PC-9 (cell line): ENCODE measurements around the gene SNX9. TPM values are rescaled to one million over a fixed set of nuclear protein-coding genes. Genes with fewer than 3 reads are reported as not detected.

Experiments used
- BruUV-seq: library from RNA; stranded (reverse); fragments of 400-500 nt; replicated peaks from 2 replicates; lab custom pipeline; 2021; lab: Mats Ljungman, UMichigan
- CTCF ChIA-PET: fragments of 300-600 bp; sonication (Branson Sonifier 250); formaldehyde crosslinking; loops from one replicate; lab custom pipeline; 2022; ENCODE audit warnings: antibody characterized with exemption; lab: Charles Lee
- POLR2A ChIA-PET: fragments of 300-600 bp; sonication (Branson Sonifier 250); formaldehyde crosslinking; loops from one replicate; lab custom pipeline; 2022; ENCODE audit warnings: antibody characterized with exemption; ENCODE audit not compliant: unreplicated experiment; lab: Charles Lee
- DNase-seq, 2 experiments: peaks; one replicate each; pipeline versions ENCODE4 v3.0.0 to v3.0.0-alpha.2; 2015 to 2022; ENCODE audit warnings: mixed read lengths in 1 of 2
- H2AFZ ChIP-seq: fragments of 200-600 bp; sonication (generic); 2 replicates; pipeline ENCODE4 v1.8.1; 2017; ENCODE audit warnings: antibody characterized with exemption
- H3F3A ChIP-seq: fragments of 200-600 bp; sonication (generic); 2 replicates; pipeline ENCODE4 v1.8.1; 2017; ENCODE audit warnings: antibody characterized with exemption, mild to moderate bottlenecking, low read depth; ENCODE audit not compliant: insufficient read depth
- H3K27ac ChIP-seq: fragments of 200-600 bp; sonication (generic); 2 replicates; pipeline ENCODE4 v1.6.1; 2016; ENCODE audit warnings: mixed run types
- H3K27me3 ChIP-seq: fragments of 200-600 bp; sonication (generic); 2 replicates; pipeline ENCODE4 v1.6.1; 2016; ENCODE audit warnings: low read depth, mixed run types; ENCODE audit not compliant: insufficient read depth
- H3K36me3 ChIP-seq: fragments of 200-600 bp; sonication (generic); 2 replicates; pipeline ENCODE4 v1.6.1; 2016; ENCODE audit warnings: low read depth, mixed run types
- H3K4me1 ChIP-seq: fragments of 200-600 bp; sonication (generic); replicated peaks from 2 replicates; pipeline ENCODE4 v1.6.1; 2016; ENCODE audit warnings: mixed run types; ENCODE audit not compliant: insufficient read depth
- H3K4me2 ChIP-seq: fragments of 200-600 bp; sonication (generic); 2 replicates; pipeline ENCODE4 v1.6.1; 2017; ENCODE audit warnings: mixed run types
- H3K4me3 ChIP-seq: fragments of 200-600 bp; sonication (generic); 2 replicates; pipeline ENCODE4 v1.6.1; 2016; ENCODE audit warnings: mixed run types
- H3K79me2 ChIP-seq: fragments of 200-600 bp; sonication (generic); 2 replicates; pipeline ENCODE4 v1.6.1; 2017; ENCODE audit warnings: low read depth, mixed run types
- H3K9me2 ChIP-seq: fragments of 200-600 bp; sonication (generic); 2 replicates; pipeline ENCODE4 v1.8.1; 2017; ENCODE audit warnings: mild to moderate bottlenecking; ENCODE audit not compliant: insufficient read depth
- H3K9me3 ChIP-seq: fragments of 200-600 bp; sonication (generic); 2 replicates; pipeline ENCODE4 v1.8.1; 2016; ENCODE audit warnings: low read depth; ENCODE audit not compliant: insufficient read depth
- H4K20me1 ChIP-seq: fragments of 200-600 bp; sonication (generic); 2 replicates; pipeline ENCODE4 v1.8.1; 2017; ENCODE audit not compliant: insufficient read depth
- CTCF ChIP-seq: fragments of 200-600 bp; sonication (generic); conservative IDR thresholded peaks from 2 replicates; pipeline ENCODE4 v1.6.1; 2017; ENCODE audit warnings: mixed run types, antibody characterized with exemption, mild to moderate bottlenecking, moderate library complexity
- EZH2 ChIP-seq: fragments of 200-600 bp; sonication (generic); IDR thresholded peaks from 2 replicates; pipeline ENCODE4 v1.8.0; 2017; ENCODE audit warnings: antibody characterized with exemption, low read depth
- intact Hi-C: fragments of 100-400 bp; cut with micrococcal nuclease; formaldehyde crosslinking; loops from one replicate; pipeline ENCODE4 v1.10.0; 2022; ENCODE audit not compliant: unreplicated experiment
- total RNA-seq: library from RNA; stranded (reverse); gene quantifications from 2 replicates; pipeline ENCODE4 v1.2.3, GENCODE V29; 2021

Gene SNX9
- total RNA-seq, 1 experiment from 2014 or later, result 25.0 TPM

GRCh38 chr6:157845493-157846259 is 22.6 kb downstream of the SNX9 start:
- no peak overlapping the region for H3K4me3 ChIP-seq
- ChIA-PET CTCF (no interaction called here), POLR2A (interaction anchor here (0.6 kb wide), 2 partner anchors 11 to 17 kb away, joined by 3 to 5 read pairs; no protein-coding TSS in a partner anchor)
- BruUV-seq, result no TSS peak
- peaks cover 100% of the 10 kb centered on the region for H3K79me2 ChIP-seq
- H3K27ac ChIP-seq, result no peak overlapping the region
- H4K20me1 ChIP-seq, result no peaks in the 10 kb centered on the region; the same call in 1 of the 2 replicates
- peaks cover 2% of the 10 kb centered on the region for H3F3A ChIP-seq
- no peak overlapping the region for H3K4me2 ChIP-seq
- no peaks in the 10 kb centered on the region for H3K36me3 ChIP-seq
- no peaks in the 10 kb centered on the region for H3K27me3 ChIP-seq
- peaks cover 26% of the 10 kb centered on the region for H3K4me1 ChIP-seq
- H3K9me3 ChIP-seq, result no peaks in the 10 kb centered on the region; the same call in 1 of the 2 replicates
- H2AFZ ChIP-seq, result no peak overlapping the region
- intact Hi-C loops, result no loop called here
- DNase-seq, result no peak
- H3K9me2 ChIP-seq, result no peaks in the 10 kb centered on the region
- TF ChIP-seq CTCF (no peak), EZH2 (no peak)

- Histone ChIP-seq H3K9me3 (peaks cover 1% of the 10 kb centered on the region), H3K4me2 (no peak overlapping the region), H2AFZ (no peak overlapping the region), H3K27ac (no peak overlapping the region), H4K20me1 (no peaks in the 10 kb centered on the region; the same call in 1 of the 2 replicates), H3F3A (no peaks in the 10 kb centered on the region; the same call in 1 of the 2 replicates), H3K79me2 (peaks cover 97% of the 10 kb centered on the region), H3K4me1 (peaks cover 4% of the 10 kb centered on the region), H3K27me3 (no peaks in the 10 kb centered on the region), H3K4me3 (no peak overlapping the region), H3K36me3 (no peaks in the 10 kb centered on the region), H3K9me2 (no peaks in the 10 kb centered on the region)
- CTCF ChIA-PET, result no interaction called here
- no TSS peak for BruUV-seq
- DNase-seq, result no peak
- TF ChIP-seq CTCF (no peak), EZH2 (no peak)
- intact Hi-C loops, result no loop called here
- POLR2A ChIA-PET, result no interaction called here
These were observed 24.8 kb downstream of the SNX9 start for GRCh38 chr6:157847846-157848245.

GRCh38 chr6:157848693-157849092 is 25.6 kb downstream of the SNX9 start:
- Histone ChIP-seq H3K4me2 (no peak overlapping the region), H3K36me3 (peaks cover 6% of the 10 kb centered on the region; the same call in 1 of the 2 replicates), H3K9me2 (no peaks in the 10 kb centered on the region), H3K9me3 (peaks cover 10% of the 10 kb centered on the region), H2AFZ (no peak overlapping the region), H3K79me2 (peaks cover 97% of the 10 kb centered on the region), H3K4me1 (no peaks in the 10 kb centered on the region), H3K27me3 (no peaks in the 10 kb centered on the region), H3K27ac (no peak overlapping the region), H3F3A (no peaks in the 10 kb centered on the region), H3K4me3 (no peak overlapping the region), H4K20me1 (no peaks in the 10 kb centered on the region; the same call in 1 of the 2 replicates)
- intact Hi-C loops, result no loop called here
- POLR2A ChIA-PET, result interaction anchor here (0.5 kb wide), 1 partner anchor 21 kb away, joined by 12 read pairs; no protein-coding TSS in a partner anchor
- CTCF ChIA-PET, result no interaction called here
- no peak for DNase-seq
- BruUV-seq, result no TSS peak
- TF ChIP-seq CTCF (no peak), EZH2 (no peak)
